ENCODE measurements around the gene UCP2.

UCP2 gene

GRCh38 chr11:74017631-74018030 lies 35.0 kb upstream of the UCP2 start:
- TF ChIP-seq CTCF (IDR thresholded peaks at IDR 0.05; ENCODE audit: low read depth, low read length, missing control alignments) = no peak
- H3K4me3 ChIP-seq (ENCODE audit: low read depth, low read length) = no peak overlapping the region
- in situ Hi-C loops (cut with HindIII; ENCODE audit: low sequenced_read_pairs) = no loop called here
- no peak for DNase-seq (ENCODE audit: low read depth)

- in situ Hi-C loops (cut with HindIII; ENCODE audit: low sequenced_read_pairs) = no loop called here
- no peak overlapping the region for H3K4me3 ChIP-seq (ENCODE audit: low read depth, low read length)
- DNase-seq (ENCODE audit: low read depth) = no peak
- no peak for TF ChIP-seq CTCF (IDR thresholded peaks at IDR 0.05; ENCODE audit: low read depth, low read length, missing control alignments)
These were observed 33.5 kb upstream of the UCP2 start for GRCh38 chr11:74015919-74016684.

GRCh38 chr11:74014880-74015279 lies 32.2 kb upstream of the UCP2 start:
- DNase-seq (ENCODE audit: low read depth) = no peak
- TF ChIP-seq CTCF (IDR thresholded peaks at IDR 0.05; ENCODE audit: low read depth, low read length, missing control alignments) = no peak
- in situ Hi-C loops (cut with HindIII; ENCODE audit: low sequenced_read_pairs) = loop anchor here (5.0 kb wide), 1 partner anchor 57 kb away; no protein-coding TSS in a partner anchor
- no peak overlapping the region for H3K4me3 ChIP-seq (ENCODE audit: low read depth, low read length)

- in situ Hi-C loops (cut with HindIII; ENCODE audit: low sequenced_read_pairs) = loop anchor here (5.0 kb wide), 1 partner anchor 59 kb away; no protein-coding TSS in a partner anchor
- no peak for DNase-seq (ENCODE audit: low read depth)
- no peak for TF ChIP-seq CTCF (IDR thresholded peaks at IDR 0.05; ENCODE audit: low read depth, low read length, missing control alignments)
- no peak overlapping the region for H3K4me3 ChIP-seq (ENCODE audit: low read depth, low read length)
These were observed 30.5 kb upstream of the UCP2 start for GRCh38 chr11:74013141-74013540.

- in situ Hi-C loops (cut with HindIII; ENCODE audit: low sequenced_read_pairs) = loop anchor here (5.0 kb wide), 1 partner anchor 60 kb away; no protein-coding TSS in a partner anchor
- no peak for DNase-seq (ENCODE audit: low read depth)
- TF ChIP-seq CTCF (IDR thresholded peaks at IDR 0.05; ENCODE audit: low read depth, low read length, missing control alignments) = no peak
- H3K4me3 ChIP-seq (ENCODE audit: low read depth, low read length) = no peak overlapping the region
These were observed 29.6 kb upstream of the UCP2 start for GRCh38 chr11:74012074-74012809.

- no peak for DNase-seq (ENCODE audit: low read depth)
- in situ Hi-C loops (cut with HindIII; ENCODE audit: low sequenced_read_pairs) = loop anchor here (5.0 kb wide), 1 partner anchor 61 kb away; no protein-coding TSS in a partner anchor
- H3K4me3 ChIP-seq (ENCODE audit: low read depth, low read length) = no peak overlapping the region
- TF ChIP-seq CTCF (IDR thresholded peaks at IDR 0.05; ENCODE audit: low read depth, low read length, missing control alignments) = no peak
These were observed 28.9 kb upstream of the UCP2 start for GRCh38 chr11:74011360-74012073.
